GM15510 (cell line): ENCODE measurements around the gene ERBB4.

Source experiments
- POLR2A ChIP-seq: IDR thresholded peaks from 3 replicates; pipeline ENCODE4 v1.6.1; 2011; ENCODE audit warnings: borderline replicate concordance; ENCODE audit not compliant: insufficient read length; ENCODE audit errors: extremely low read depth

Gene ERBB4

GRCh38 chr2:212328712-212329496 lies 209.7 kb downstream of the ERBB4 start:
- no peak for TF ChIP-seq POLR2A

- no peak for TF ChIP-seq POLR2A
Measured at GRCh38 chr2:212328136-212328535, 210.5 kb downstream of the ERBB4 start.

- no peak for TF ChIP-seq POLR2A
Measured at GRCh38 chr2:212327171-212327809, 211.3 kb downstream of the ERBB4 start.

- TF ChIP-seq POLR2A, result no peak
Measured at GRCh38 chr2:212318636-212319035, 220.0 kb downstream of the ERBB4 start.

- no peak for TF ChIP-seq POLR2A
Measured at GRCh38 chr2:212314680-212315079, 223.9 kb downstream of the ERBB4 start.

- TF ChIP-seq POLR2A, result no peak
Measured at GRCh38 chr2:212311807-212312404, 226.7 kb downstream of the ERBB4 start.

GRCh38 chr2:212299943-212300342 lies 238.7 kb downstream of the ERBB4 start:
- no peak for TF ChIP-seq POLR2A

- TF ChIP-seq POLR2A, result no peak
Measured at GRCh38 chr2:212299333-212299732, 239.3 kb downstream of the ERBB4 start.

GRCh38 chr2:212295571-212295970 lies 243.0 kb downstream of the ERBB4 start:
- TF ChIP-seq POLR2A, result no peak

- no peak for TF ChIP-seq POLR2A
Measured at GRCh38 chr2:212294816-212295215, 243.8 kb downstream of the ERBB4 start.

- no peak for TF ChIP-seq POLR2A
Measured at GRCh38 chr2:212289301-212289700, 249.3 kb downstream of the ERBB4 start.

- no peak for TF ChIP-seq POLR2A
Measured at GRCh38 chr2:212288308-212288707, 250.3 kb downstream of the ERBB4 start.

GRCh38 chr2:212284166-212284565 lies 254.4 kb downstream of the ERBB4 start:
- TF ChIP-seq POLR2A, result no peak

- TF ChIP-seq POLR2A, result no peak
Measured at GRCh38 chr2:212282671-212283261, 255.8 kb downstream of the ERBB4 start.

GRCh38 chr2:212276813-212277212 lies 261.8 kb downstream of the ERBB4 start:
- no peak for TF ChIP-seq POLR2A
